GM23338 (cell line): ENCODE measurements around the gene SMYD1.

Experiments used
- CREB1 ChIP-seq: fragments of 250-450 bp; sonication (Bioruptor Pico); IDR thresholded peaks from 2 replicates; pipeline ENCODE4 v1.5.0; 2020; ENCODE audit warnings: low read depth, mild to moderate bottlenecking, moderate library complexity
- CTCF ChIP-seq, 2 experiments: fragments of 200-600 bp in 1 of 2; sonication (generic) in 1 of 2; conservative IDR thresholded peaks; 2 replicates each; pipeline versions ENCODE4 v1.5.1 to v1.6.1; 2016 to 2017; ENCODE audit warnings: antibody characterized with exemption in 2 of 2, low read depth in 2 of 2, mild to moderate bottlenecking in 2 of 2, moderate library complexity in 1 of 2
- EZH2 ChIP-seq: fragments of 200-600 bp; sonication (generic); IDR thresholded peaks from one replicate; pipeline ENCODE4 v1.8.0; 2017; ENCODE audit warnings: antibody characterized with exemption, mild to moderate bottlenecking, low read depth; ENCODE audit not compliant: unreplicated experiment
- EZH2phosphoT487 ChIP-seq: fragments of 200-600 bp; sonication (generic); IDR thresholded peaks from one replicate; pipeline ENCODE4 v1.8.1; 2018; ENCODE audit warnings: antibody characterized with exemption; ENCODE audit not compliant: unreplicated experiment
- NANOG ChIP-seq: IDR thresholded peaks from 2 replicates; pipeline ENCODE4 v1.6.1; 2016; ENCODE audit warnings: antibody characterized with exemption, borderline replicate concordance
- POLR2AphosphoS5 ChIP-seq: IDR thresholded peaks from 2 replicates; pipeline ENCODE4 v1.6.1; 2016; ENCODE audit warnings: antibody characterized with exemption, low read depth
- REST ChIP-seq: IDR thresholded peaks from one replicate; pipeline ENCODE4 v1.6.1; 2018; ENCODE audit warnings: antibody characterized with exemption; ENCODE audit not compliant: unreplicated experiment
- STAT1 ChIP-seq: IDR thresholded peaks from one replicate; pipeline ENCODE4 v1.6.1; 2016; ENCODE audit warnings: antibody characterized with exemption; ENCODE audit not compliant: unreplicated experiment
- ZNF331 ChIP-seq: fragments of 250-450 bp; sonication (Bioruptor Pico); IDR thresholded peaks from 2 replicates; pipeline ENCODE4 v1.5.0; 2020; ENCODE audit warnings: low read depth, mild to moderate bottlenecking, moderate library complexity

- TF ChIP-seq CTCF (conservative IDR thresholded peaks at IDR 0.05; ENCODE audit: low read depth in 2 of 2) (no peak), EZH2 (no peak), POLR2AphosphoS5 (no peak), REST (no peak), STAT1 (no peak), EZH2phosphoT487 (no peak), ZNF331 (CRISPR knock-in tag) (no peak), NANOG (no peak), CREB1 (no peak)
Measured at GRCh38 chr2:88159481-88159880, 91.9 kb downstream of the SMYD1 start.
